Neutrophil (primary cell): ENCODE results near the gene ASB18.

ENCODE experiments used
- H3K27ac ChIP-seq: fragments of 200-600 bp; sonication (generic); 2 replicates; pipeline ENCODE4 v1.5.1; 2016; ENCODE audit warnings: mild to moderate bottlenecking, moderate library complexity
- H3K27me3 ChIP-seq: fragments of 200-600 bp; sonication (generic); 2 replicates; pipeline ENCODE4 v1.6.0; 2016; ENCODE audit warnings: mild to moderate bottlenecking
- H3K36me3 ChIP-seq: fragments of 200-600 bp; sonication (generic); 2 replicates; pipeline ENCODE4 v1.5.1; 2017
- H3K4me1 ChIP-seq, 2 experiments: fragments of 200-600 bp in 1 of 2; sonication (generic) in 1 of 2; 1 replicate in 1 of 2; 2 replicates in 1 of 2; pipeline versions ENCODE4 v1.5.1 to v1.6.1; 2013 to 2016; ENCODE audit warnings: low read depth in 1 of 2, low read length in 1 of 2, mild to moderate bottlenecking in 1 of 2, moderate library complexity in 1 of 2; ENCODE audit not compliant: control insufficient read depth in 1 of 2, insufficient read depth in 1 of 2
- H3K4me3 ChIP-seq, 2 experiments: fragments of 200-600 bp in 1 of 2; sonication (generic) in 1 of 2; 1 replicate in 1 of 2; 2 replicates in 1 of 2; pipeline ENCODE4 v1.5.1; 2013 to 2016; ENCODE audit warnings: low read depth in 1 of 2, low read length in 1 of 2, mild to moderate bottlenecking in 1 of 2, moderate library complexity in 1 of 2
- H3K9me3 ChIP-seq: fragments of 200-600 bp; sonication (generic); 2 replicates; pipeline ENCODE4 v1.5.1; 2016
- TF ChIP-seq, protein P1 (sequence below): fragments of 200-600 bp; sonication (generic); IDR thresholded peaks from 2 replicates; pipeline ENCODE4 v1.5.1; 2016; ENCODE audit warnings: antibody characterized with exemption

Gene ASB18

DNA sequence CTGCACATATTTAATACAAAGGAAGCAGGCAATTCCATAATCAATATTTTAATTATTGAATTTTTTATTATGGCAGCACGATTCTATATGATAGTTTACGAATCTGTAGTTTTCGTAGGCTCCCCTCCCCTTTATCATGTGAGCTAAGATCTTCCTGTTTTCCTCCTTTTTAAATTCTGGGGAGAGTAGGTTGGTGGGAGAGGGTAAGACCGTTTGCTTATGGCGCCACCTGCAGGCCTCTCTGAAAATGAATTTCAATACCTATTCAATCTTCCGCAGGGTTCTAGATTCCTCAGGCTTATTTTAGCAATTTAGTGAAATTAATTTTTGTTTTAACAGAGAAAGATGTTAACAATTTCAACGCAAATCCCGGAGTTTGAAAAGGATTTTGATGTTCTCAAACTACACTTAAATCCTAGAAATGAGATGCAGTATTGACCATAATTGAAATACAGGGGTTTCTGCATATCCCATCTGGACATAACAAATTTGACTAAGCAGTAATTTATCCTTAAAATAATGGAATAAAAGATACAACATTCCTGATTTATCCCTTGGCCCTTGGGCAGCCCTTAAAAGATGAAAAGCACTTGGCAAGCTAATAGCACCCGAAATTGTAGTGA is 83.3 kb downstream of the ASB18 start:
- Histone ChIP-seq H3K4me3 (no peak overlapping the region), H3K27ac (no peak overlapping the region), H3K27me3 (peaks cover 88% of the 10 kb centered on the region)

DNA sequence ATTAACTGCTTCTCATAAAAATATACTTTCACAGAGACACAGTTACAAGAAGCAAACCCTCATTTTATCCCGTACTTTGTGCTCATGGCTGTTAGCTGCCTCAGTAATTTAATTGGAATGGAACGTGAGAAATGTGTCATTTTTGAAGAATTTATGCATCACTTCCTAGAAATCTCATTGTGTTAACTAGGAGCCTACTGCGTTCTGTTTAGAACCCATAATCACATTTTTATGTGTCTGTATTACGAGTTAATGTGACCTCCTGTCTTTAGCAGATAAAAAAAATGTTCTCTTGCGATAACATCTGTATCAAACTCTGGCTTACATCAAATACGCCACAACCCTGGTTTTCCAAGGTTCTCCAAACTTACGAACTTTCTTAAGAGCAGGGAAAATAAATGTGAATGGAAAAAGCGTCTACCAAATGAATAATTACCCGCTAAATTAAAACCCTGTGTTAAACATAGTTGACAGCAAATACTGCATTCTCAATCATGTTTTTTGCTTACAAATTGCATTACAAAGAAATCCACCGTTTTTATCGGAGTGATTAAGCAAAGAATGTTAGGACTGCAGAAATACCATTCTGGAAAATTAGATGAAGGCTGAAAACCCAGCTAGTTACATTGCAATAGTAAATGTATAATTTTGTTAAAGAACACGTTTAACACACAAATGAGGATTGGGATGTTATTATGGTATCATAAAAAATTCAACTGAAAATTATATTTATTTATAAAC is 84.0 kb downstream of the ASB18 start:
- Histone ChIP-seq H3K27ac (no peak overlapping the region), H3K4me1 (no peaks in the 10 kb centered on the region), H3K27me3 (peaks cover 95% of the 10 kb centered on the region), H3K9me3 (no peaks in the 10 kb centered on the region), H3K36me3 (no peaks in the 10 kb centered on the region), H3K4me3 (no peak overlapping the region)
- TF ChIP-seq, protein P1, sequence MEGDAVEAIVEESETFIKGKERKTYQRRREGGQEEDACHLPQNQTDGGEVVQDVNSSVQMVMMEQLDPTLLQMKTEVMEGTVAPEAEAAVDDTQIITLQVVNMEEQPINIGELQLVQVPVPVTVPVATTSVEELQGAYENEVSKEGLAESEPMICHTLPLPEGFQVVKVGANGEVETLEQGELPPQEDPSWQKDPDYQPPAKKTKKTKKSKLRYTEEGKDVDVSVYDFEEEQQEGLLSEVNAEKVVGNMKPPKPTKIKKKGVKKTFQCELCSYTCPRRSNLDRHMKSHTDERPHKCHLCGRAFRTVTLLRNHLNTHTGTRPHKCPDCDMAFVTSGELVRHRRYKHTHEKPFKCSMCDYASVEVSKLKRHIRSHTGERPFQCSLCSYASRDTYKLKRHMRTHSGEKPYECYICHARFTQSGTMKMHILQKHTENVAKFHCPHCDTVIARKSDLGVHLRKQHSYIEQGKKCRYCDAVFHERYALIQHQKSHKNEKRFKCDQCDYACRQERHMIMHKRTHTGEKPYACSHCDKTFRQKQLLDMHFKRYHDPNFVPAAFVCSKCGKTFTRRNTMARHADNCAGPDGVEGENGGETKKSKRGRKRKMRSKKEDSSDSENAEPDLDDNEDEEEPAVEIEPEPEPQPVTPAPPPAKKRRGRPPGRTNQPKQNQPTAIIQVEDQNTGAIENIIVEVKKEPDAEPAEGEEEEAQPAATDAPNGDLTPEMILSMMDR, result no peak

More for the DNA sequence above, 83.3 kb downstream of the ASB18 start:
- H3K4me1 ChIP-seq, result no peaks in the 10 kb centered on the region
- TF ChIP-seq, protein P1, result no peak
- H3K36me3 ChIP-seq, result no peaks in the 10 kb centered on the region
- no peaks in the 10 kb centered on the region for H3K9me3 ChIP-seq

DNA sequence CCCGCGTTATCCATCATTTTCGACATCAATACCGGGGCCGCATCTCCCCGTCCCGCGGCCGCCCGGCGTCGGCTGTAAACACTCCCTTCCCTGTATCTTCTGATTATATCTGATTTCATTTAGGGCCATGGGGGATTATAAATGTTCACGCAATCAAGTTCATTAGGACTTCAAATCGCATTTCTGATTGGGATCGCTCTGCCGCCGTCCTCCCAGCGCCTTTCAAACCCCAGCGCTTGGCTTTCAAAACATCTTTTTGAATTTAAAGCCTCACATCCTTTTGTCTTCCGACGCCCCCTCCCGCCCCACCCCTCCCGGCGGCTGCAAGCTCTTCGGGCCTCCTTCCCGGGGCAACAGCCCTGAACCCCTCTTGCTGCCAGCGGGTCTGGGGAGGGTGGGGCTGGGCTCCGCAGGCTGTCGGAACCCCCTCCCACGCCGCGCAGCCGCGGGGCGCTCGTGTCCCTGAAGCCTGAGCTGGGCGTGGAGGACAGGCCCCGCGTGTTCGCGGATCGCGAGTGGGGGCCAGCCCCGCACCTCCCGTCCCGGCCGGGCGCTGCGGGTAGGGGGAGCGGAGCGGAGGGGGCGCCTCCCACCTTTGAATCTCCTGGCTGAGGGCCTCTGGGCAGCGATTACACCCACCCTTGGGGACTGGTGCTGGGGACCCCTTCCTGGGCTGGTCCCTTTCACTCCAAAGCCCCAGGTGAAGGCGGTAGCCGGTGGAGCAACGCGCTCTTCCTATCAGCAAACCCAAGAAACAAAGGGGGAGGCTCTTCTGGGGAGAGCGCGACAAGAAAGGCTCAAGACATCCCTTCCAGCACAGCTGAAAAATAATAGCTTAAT is 84.8 kb downstream of the ASB18 start:
- no peak overlapping the region for H3K27ac ChIP-seq
- no peak overlapping the region for H3K4me3 ChIP-seq
- H3K36me3 ChIP-seq, result no peaks in the 10 kb centered on the region
- H3K27me3 ChIP-seq, result peaks cover 97% of the 10 kb centered on the region
- TF ChIP-seq, protein P1, result no peak
- H3K9me3 ChIP-seq, result no peaks in the 10 kb centered on the region
- H3K4me1 ChIP-seq, result no peaks in the 10 kb centered on the region

DNA sequence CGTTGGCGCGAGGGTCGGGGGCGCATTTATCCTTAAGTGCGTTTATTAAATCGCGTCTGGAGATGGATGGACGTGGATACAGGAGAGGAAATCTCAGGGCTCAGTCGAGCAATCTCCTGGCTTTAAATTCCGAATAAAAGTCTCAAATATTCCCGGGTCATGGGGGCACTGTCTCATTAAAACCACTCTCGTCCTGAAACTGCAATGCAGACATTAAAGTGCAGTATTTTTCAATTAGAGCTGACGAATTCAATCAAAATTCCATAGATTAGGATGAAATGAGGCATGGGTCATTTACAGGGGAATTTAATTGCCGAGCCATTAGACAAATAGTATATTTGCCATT is 85.3 kb downstream of the ASB18 start:
- no peaks in the 10 kb centered on the region for H3K9me3 ChIP-seq
- H3K27me3 ChIP-seq, result peaks cover 100% of the 10 kb centered on the region
- H3K4me1 ChIP-seq, result no peaks in the 10 kb centered on the region
- no peak overlapping the region for H3K27ac ChIP-seq
- H3K4me3 ChIP-seq, result no peak overlapping the region
- TF ChIP-seq, protein P1, result no peak
- no peaks in the 10 kb centered on the region for H3K36me3 ChIP-seq

DNA sequence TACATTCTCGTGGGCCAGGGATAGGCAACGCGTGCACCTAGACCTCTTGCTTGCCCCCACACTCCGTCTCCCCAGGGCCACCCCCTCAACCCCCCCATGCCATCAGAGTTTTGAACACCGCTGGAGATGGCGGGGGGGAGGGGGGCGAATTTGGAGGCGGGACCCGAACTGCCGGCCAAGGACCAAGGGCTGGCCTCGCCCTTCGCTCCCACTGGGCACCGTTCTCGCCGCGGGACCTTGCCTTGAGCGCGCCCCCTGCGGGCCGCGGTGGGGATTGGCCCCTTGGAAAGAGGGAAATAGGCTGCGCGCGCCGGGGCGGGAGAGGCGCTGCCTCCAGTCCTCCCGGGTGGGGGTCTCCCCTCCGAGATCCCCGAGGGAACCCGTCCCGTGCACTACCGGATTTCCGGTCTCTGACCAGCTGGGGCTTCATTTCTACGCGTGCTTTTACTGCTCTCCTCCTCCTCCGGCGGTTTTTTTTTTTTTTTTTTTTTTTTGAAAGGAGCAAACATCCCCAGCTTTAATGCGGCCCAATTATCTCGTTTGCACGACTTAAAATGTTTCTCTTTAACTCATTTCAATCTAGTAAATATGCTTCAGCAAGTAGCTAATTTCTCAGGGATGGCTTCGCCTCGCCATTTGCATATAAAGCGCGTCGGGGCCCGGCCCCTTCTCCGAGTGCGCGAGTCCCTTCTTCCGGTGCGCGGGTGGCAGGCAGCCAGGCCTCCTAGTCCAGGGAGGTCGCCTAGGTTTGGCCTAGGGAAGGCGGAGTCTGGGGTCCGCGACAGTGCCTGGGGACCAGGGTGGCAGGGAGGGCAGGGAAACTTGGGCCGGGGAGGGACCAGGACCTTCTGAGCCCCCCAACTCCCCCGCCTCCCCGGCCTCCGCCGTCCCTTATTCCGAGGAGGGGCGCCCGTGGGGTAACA is 86.0 kb downstream of the ASB18 start:
- no peak overlapping the region for H3K4me3 ChIP-seq
- H3K4me1 ChIP-seq, result no peaks in the 10 kb centered on the region
- H3K9me3 ChIP-seq, result no peaks in the 10 kb centered on the region
- TF ChIP-seq, protein P1, result no peak
- no peaks in the 10 kb centered on the region for H3K36me3 ChIP-seq
- H3K27me3 ChIP-seq, result peaks cover 100% of the 10 kb centered on the region
- no peak overlapping the region for H3K27ac ChIP-seq
